Nephron progenitor cell (in vitro differentiated cells): ENCODE measurements around the gene LYPD3.
A peak's percentile ranks its signal among the peaks of the same experiment; 100 is the strongest.

Experiments
- DNase-seq: peaks from one replicate; pipeline ENCODE4 v3.0.0; 2021
- H3K27ac Mint-ChIP-seq: 2 replicates; pipeline ENCODE4 v1.8.0; 2021; ENCODE audit warnings: mild to moderate bottlenecking, moderate library complexity, mixed read lengths
- H3K27me3 Mint-ChIP-seq: 2 replicates; pipeline ENCODE4 v1.8.0; 2021; ENCODE audit warnings: mild to moderate bottlenecking, low read depth, mixed read lengths; ENCODE audit not compliant: poor library complexity
- H3K36me3 Mint-ChIP-seq: 2 replicates; pipeline ENCODE4 v1.8.0; 2021; ENCODE audit warnings: low read depth, mixed read lengths
- H3K4me1 Mint-ChIP-seq: 2 replicates; pipeline ENCODE4 v1.8.0; 2021; ENCODE audit warnings: mixed read lengths
- H3K4me3 Mint-ChIP-seq: 2 replicates; pipeline ENCODE4 v1.8.0; 2021; ENCODE audit warnings: mild to moderate bottlenecking, moderate library complexity, mixed read lengths
- H3K9me3 Mint-ChIP-seq: 2 replicates; pipeline ENCODE4 v1.8.0; 2021; ENCODE audit warnings: mild to moderate bottlenecking, moderate library complexity, mixed read lengths
- TF ChIP-seq, protein P1 (sequence below): fragments of 200-600 bp; sonication (generic); IDR thresholded peaks from 2 replicates; pipeline ENCODE4 v1.5.0; 2021; ENCODE audit warnings: antibody characterized with exemption

LYPD3 gene

GRCh38 chr19:43501661-43502418 is 36.4 kb upstream of the LYPD3 start:
- peaks cover 55% of the 10 kb centered on the region for H3K4me1 Mint-ChIP-seq
- H3K36me3 Mint-ChIP-seq = peaks cover 28% of the 10 kb centered on the region
- H3K27me3 Mint-ChIP-seq = peaks cover 50% of the 10 kb centered on the region
- H3K4me3 Mint-ChIP-seq = peak overlapping the region; percentile 92
- TF ChIP-seq, protein P1, sequence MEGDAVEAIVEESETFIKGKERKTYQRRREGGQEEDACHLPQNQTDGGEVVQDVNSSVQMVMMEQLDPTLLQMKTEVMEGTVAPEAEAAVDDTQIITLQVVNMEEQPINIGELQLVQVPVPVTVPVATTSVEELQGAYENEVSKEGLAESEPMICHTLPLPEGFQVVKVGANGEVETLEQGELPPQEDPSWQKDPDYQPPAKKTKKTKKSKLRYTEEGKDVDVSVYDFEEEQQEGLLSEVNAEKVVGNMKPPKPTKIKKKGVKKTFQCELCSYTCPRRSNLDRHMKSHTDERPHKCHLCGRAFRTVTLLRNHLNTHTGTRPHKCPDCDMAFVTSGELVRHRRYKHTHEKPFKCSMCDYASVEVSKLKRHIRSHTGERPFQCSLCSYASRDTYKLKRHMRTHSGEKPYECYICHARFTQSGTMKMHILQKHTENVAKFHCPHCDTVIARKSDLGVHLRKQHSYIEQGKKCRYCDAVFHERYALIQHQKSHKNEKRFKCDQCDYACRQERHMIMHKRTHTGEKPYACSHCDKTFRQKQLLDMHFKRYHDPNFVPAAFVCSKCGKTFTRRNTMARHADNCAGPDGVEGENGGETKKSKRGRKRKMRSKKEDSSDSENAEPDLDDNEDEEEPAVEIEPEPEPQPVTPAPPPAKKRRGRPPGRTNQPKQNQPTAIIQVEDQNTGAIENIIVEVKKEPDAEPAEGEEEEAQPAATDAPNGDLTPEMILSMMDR = no peak
- no peaks in the 10 kb centered on the region for H3K9me3 Mint-ChIP-seq
- no peak overlapping the region for H3K27ac Mint-ChIP-seq
- DNase-seq = peak; percentile 64

GRCh38 chr19:43499042-43499441 is 33.6 kb upstream of the LYPD3 start:
- H3K27me3 Mint-ChIP-seq = peaks cover 40% of the 10 kb centered on the region
- H3K27ac Mint-ChIP-seq = peak overlapping the region; percentile 73
- peak overlapping the region; percentile 26 for H3K4me3 Mint-ChIP-seq
- H3K36me3 Mint-ChIP-seq = peaks cover 36% of the 10 kb centered on the region
- H3K9me3 Mint-ChIP-seq = no peaks in the 10 kb centered on the region
- DNase-seq = no peak
- TF ChIP-seq, protein P1 = no peak
- H3K4me1 Mint-ChIP-seq = peaks cover 51% of the 10 kb centered on the region

DNA sequence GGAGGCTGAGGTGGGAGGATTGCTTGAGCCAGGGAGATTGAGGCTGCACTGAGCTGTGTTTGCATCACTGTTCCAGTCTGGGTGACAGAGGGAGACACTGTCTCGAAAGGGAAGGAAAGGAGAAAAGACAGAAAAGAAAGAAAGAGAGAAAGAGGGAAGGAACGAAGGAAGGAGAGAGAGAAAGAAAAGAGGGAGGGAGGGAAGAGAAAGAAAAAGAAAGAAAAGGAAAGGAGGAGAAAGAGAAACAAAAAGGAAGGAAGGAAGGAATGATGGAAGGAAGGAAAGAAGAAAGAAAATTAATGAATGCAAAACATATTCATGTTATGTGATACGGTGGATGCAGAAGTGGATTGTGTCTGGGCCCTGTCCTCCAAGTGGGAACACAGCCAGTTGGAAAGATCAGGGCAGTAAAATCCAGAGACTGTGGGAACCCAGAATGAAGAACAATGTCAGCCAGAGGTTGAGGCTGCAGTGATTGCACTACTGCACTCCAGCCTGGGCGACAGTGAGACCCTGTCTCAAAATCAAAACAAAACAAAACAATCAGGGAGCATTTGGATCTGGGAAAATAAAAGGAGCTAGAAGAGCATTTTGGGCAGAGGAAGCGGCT is 32.9 kb upstream of the LYPD3 start:
- Mint-ChIP-seq H3K36me3 (peaks cover 36% of the 10 kb centered on the region), H3K9me3 (no peaks in the 10 kb centered on the region), H3K4me1 (peaks cover 44% of the 10 kb centered on the region), H3K4me3 (peak overlapping the region; percentile 28), H3K27ac (peak overlapping the region; percentile 5), H3K27me3 (peaks cover 33% of the 10 kb centered on the region)
- DNase-seq = no peak
- TF ChIP-seq, protein P1 = no peak

DNA sequence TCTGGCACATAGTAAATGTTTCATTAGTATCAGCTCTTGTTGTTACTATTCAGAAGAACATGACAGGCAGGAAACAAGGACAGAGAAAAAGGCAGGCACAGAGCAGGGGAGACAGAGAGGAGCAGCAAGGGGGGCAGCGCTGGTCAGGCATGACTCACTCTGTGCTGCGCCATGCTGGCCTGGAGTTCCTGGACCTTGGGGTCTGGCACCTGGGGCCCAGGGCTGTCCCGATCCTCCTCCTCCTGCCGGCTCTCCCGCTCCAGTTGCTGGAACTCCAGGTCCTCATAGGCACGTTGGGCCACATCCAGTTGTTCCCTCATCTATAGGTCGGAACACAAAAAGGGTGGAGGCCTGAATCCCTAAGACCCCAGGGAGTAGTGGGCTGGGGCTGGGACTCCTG is 31.6 kb upstream of the LYPD3 start:
- Mint-ChIP-seq H3K9me3 (no peaks in the 10 kb centered on the region), H3K36me3 (peaks cover 31% of the 10 kb centered on the region), H3K27me3 (peaks cover 19% of the 10 kb centered on the region), H3K4me1 (peaks cover 30% of the 10 kb centered on the region), H3K4me3 (no peak overlapping the region), H3K27ac (peak overlapping the region; percentile 68)
- DNase-seq = no peak
- TF ChIP-seq, protein P1 = no peak

DNA sequence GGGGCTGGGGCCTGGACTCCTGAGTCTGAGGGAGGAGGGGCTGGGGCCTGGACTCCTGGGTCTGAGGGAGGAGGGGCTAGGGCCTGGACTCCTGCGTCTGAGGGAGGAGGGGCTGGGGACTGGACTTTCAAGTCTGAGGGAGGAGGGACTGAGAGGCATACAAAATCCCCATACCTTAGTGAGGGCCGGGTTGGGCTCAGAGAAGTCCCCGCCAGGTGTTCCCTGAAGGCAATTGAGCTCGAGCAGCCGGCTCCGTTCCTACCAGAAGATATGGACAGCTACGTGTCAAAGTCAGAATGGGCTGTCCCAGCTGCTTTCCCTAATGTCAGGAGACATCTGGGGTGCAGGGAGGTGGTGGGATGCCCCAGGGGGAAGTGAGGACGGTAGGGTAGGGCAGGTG is 29.7 kb upstream of the LYPD3 start:
- Mint-ChIP-seq H3K36me3 (peaks cover 28% of the 10 kb centered on the region), H3K9me3 (no peaks in the 10 kb centered on the region), H3K27ac (no peak overlapping the region), H3K4me3 (no peak overlapping the region), H3K4me1 (peaks cover 26% of the 10 kb centered on the region), H3K27me3 (peaks cover under 1% of the 10 kb centered on the region)
- TF ChIP-seq, protein P1 = no peak
- no peak for DNase-seq
